Loucy (cell line): ENCODE results near the gene ABHD12.

Source experiments
- H2AFZ ChIP-seq: fragments of 200-600 bp; sonication (generic); 2 replicates; pipeline ENCODE4 v1.6.0; 2016; ENCODE audit warnings: antibody characterized with exemption, mild to moderate bottlenecking, low read length, moderate library complexity
- H3F3A ChIP-seq: fragments of 200-600 bp; 2 replicates; pipeline ENCODE4 v1.6.0; 2016; ENCODE audit warnings: antibody characterized with exemption, low read depth, mild to moderate bottlenecking
- H3K27me3 ChIP-seq: fragments of 200-600 bp; sonication (generic); 2 replicates; pipeline ENCODE4 v1.6.1; 2014; ENCODE audit warnings: low read length, mild to moderate bottlenecking; ENCODE audit not compliant: insufficient read depth, poor library complexity, severe bottlenecking
- H3K36me3 ChIP-seq: fragments of 200-600 bp; sonication (generic); 2 replicates; pipeline ENCODE4 v1.6.1; 2016; ENCODE audit warnings: low read length; ENCODE audit not compliant: insufficient read depth
- H3K4me1 ChIP-seq: fragments of 200-600 bp; sonication (generic); 2 replicates; pipeline ENCODE4 v1.5.1; 2014; ENCODE audit warnings: low read length, mild to moderate bottlenecking; ENCODE audit not compliant: insufficient read depth, poor library complexity, severe bottlenecking
- H3K4me2 ChIP-seq: fragments of 200-600 bp; sonication (generic); 2 replicates; pipeline ENCODE4 v1.6.0; 2014; ENCODE audit warnings: antibody characterized with exemption, low read length, low read depth, mild to moderate bottlenecking; ENCODE audit not compliant: poor library complexity, severe bottlenecking
- H3K4me3 ChIP-seq: fragments of 200-600 bp; sonication (generic); 2 replicates; pipeline ENCODE4 v1.5.1; 2014; ENCODE audit warnings: low read length, mild to moderate bottlenecking, mixed read lengths; ENCODE audit not compliant: poor library complexity, severe bottlenecking
- H3K79me2 ChIP-seq: fragments of 200-600 bp; sonication (generic); 2 replicates; pipeline ENCODE4 v1.6.1; 2014; ENCODE audit warnings: low read length; ENCODE audit not compliant: insufficient read depth
- H3K9ac ChIP-seq: fragments of 200-600 bp; sonication (generic); 2 replicates; pipeline ENCODE4 v1.6.0; 2014; ENCODE audit warnings: mild to moderate bottlenecking, low read depth, low read length, moderate library complexity; ENCODE audit not compliant: poor library complexity, severe bottlenecking
- H3K9me2 ChIP-seq: fragments of 200-600 bp; sonication (generic); replicated peaks from 2 replicates; pipeline ENCODE4 v1.6.1; 2016; ENCODE audit warnings: low read depth, low read length, mixed read lengths
- H3K9me3 ChIP-seq: fragments of 200-600 bp; sonication (generic); 2 replicates; pipeline ENCODE4 v1.6.1; 2014; ENCODE audit warnings: mild to moderate bottlenecking, antibody characterized with exemption, low read length, low read depth; ENCODE audit not compliant: insufficient read depth
- H4K20me1 ChIP-seq: fragments of 200-600 bp; sonication (generic); 2 replicates; pipeline ENCODE4 v1.6.0; 2014; ENCODE audit warnings: antibody characterized with exemption, low read length, mild to moderate bottlenecking; ENCODE audit not compliant: insufficient read depth, poor library complexity, severe bottlenecking
- EZH2phosphoT487 ChIP-seq: fragments of 200-600 bp; IDR thresholded peaks from 2 replicates; pipeline ENCODE4 v1.6.1; 2018; ENCODE audit warnings: antibody characterized with exemption, mild to moderate bottlenecking, moderate library complexity, borderline replicate concordance
- TF ChIP-seq, protein P1 (sequence below): fragments of 200-600 bp; sonication (generic); conservative IDR thresholded peaks from 2 replicates; pipeline ENCODE4 v1.5.1; 2014; ENCODE audit warnings: mild to moderate bottlenecking, antibody characterized with exemption, low read length

The ABHD12 gene

DNA sequence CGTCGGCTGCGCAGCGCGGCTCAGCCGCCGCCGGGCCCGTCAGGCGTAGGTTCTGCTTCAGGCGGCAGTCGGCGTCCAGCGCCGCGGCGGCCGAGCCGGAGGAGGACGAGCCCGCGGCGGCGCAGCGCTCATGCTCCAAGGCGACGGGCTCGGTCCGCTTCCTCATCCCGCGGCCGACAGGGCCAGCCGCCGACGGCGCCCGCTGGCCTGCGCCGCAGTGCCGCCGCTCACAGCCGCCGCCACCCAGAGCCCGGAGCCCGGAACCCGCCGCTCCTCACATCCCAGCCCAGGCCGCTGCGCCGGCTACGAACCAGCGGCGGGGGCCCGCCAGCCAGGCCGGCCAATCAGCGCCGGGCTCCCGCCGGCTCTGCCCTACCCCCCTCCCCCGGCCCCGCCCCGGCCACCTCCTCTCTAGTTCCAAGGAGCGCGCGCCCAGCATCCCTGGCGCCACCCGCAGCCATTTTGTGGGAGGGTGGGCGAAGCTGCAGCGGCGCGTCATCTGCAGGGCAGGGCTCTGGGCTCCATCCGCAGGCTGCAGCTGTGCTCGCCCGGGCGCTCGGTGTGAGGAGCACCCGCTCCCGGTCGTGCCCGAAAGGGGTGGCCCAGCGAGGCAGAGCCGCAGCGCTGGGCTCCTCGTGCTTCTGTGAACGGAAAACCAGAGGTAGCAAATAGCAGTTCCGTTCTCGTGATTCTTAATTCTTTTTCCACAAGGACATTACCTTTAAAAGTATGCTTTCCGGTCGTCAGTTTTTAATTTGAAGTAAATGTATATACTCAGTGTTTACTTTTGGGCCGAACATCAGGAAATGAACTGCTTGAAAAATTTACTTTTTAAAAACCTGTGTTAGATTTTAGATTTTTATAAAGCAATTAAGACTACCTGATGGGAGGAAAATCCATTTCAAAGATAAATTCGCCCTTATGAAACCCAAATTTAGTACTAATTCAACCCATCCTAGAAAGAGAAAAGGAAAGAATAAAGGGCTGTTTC, at the start of gene ABHD12:
Gene ABHD12, minus strand, starts transcription at position 298 of the 991 bp plus-strand sequence. Its CDS starts 132 bp downstream, at position 166.
- peak within 1 kb of the TSS; percentile 87 for H2AFZ ChIP-seq
- peaks cover 5% of the 10 kb centered on the region for H4K20me1 ChIP-seq
- H3K9me3 ChIP-seq: no peaks in the 10 kb centered on the region

DNA sequence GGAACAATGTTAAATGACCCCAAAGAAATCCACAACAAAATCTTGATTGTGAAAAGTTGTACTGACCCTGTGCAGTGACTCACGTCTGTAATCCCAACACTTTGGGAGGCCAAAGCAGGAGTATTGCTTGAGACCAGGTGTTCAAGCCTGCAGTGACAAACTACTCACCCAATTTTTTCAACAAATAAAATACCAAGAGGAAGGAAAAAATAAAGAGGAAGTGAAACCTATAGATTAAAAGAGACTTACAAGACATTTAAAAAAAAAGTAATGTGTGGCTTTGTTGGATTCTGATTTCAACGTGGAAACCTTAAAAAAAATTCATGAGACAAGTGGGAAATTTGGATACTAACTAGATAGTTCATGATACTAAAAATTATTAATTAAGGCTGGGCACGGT, 48.7 kb upstream of the ABHD12 start:
- Histone ChIP-seq H3K9ac (no peak overlapping the region), H3K4me2 (no peak overlapping the region), H3K4me1 (no peaks in the 10 kb centered on the region), H3K27me3 (no peaks in the 10 kb centered on the region), H3K9me2 (no peaks in the 10 kb centered on the region), H3K4me3 (no peak overlapping the region), H3F3A (no peaks in the 10 kb centered on the region), H3K9me3 (no peaks in the 10 kb centered on the region), H2AFZ (no peak overlapping the region), H3K79me2 (no peaks in the 10 kb centered on the region), H3K36me3 (peaks cover 38% of the 10 kb centered on the region; the same call in 1 of the 2 replicates), H4K20me1 (no peaks in the 10 kb centered on the region)
- no peak for TF ChIP-seq EZH2phosphoT487
- TF ChIP-seq, protein P1, sequence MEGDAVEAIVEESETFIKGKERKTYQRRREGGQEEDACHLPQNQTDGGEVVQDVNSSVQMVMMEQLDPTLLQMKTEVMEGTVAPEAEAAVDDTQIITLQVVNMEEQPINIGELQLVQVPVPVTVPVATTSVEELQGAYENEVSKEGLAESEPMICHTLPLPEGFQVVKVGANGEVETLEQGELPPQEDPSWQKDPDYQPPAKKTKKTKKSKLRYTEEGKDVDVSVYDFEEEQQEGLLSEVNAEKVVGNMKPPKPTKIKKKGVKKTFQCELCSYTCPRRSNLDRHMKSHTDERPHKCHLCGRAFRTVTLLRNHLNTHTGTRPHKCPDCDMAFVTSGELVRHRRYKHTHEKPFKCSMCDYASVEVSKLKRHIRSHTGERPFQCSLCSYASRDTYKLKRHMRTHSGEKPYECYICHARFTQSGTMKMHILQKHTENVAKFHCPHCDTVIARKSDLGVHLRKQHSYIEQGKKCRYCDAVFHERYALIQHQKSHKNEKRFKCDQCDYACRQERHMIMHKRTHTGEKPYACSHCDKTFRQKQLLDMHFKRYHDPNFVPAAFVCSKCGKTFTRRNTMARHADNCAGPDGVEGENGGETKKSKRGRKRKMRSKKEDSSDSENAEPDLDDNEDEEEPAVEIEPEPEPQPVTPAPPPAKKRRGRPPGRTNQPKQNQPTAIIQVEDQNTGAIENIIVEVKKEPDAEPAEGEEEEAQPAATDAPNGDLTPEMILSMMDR: no peak

More for the DNA sequence above, at the start of gene ABHD12:
- H3K9ac ChIP-seq: peak within 1 kb of the TSS; percentile 83
- TF ChIP-seq, protein P1: no peak
- peak within 1 kb of the TSS; percentile 85 for H3K4me2 ChIP-seq
- H3K9me2 ChIP-seq: no peaks in the 10 kb centered on the region
- H3K4me3 ChIP-seq: peak within 1 kb of the TSS; percentile 90
- peaks cover 43% of the 10 kb centered on the region for H3K79me2 ChIP-seq
- no peaks in the 10 kb centered on the region for H3K36me3 ChIP-seq
- H3K27me3 ChIP-seq: no peaks in the 10 kb centered on the region
- H3K4me1 ChIP-seq: peaks cover 16% of the 10 kb centered on the region
- no peaks in the 10 kb centered on the region for H3F3A ChIP-seq

DNA sequence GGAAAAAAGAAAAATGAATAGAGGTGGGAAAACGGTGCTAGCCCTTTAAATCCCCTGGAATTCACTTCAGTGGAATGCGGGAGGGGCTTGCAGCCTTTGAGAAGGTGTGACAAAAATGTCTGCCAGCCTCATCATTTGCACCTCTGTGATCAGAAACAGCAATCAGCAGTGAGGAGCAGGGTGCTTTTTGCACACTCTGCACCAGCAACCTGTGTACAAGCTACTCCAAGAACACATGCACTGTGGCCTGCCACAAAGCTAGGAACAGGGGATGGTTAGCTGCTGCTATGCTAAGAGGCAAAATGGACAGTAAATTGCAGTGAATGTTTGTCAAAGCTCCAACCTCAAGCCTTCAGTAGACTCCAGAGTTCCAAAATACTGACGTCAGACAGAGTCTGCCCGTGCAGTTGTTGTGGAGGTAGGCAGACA, 46.5 kb upstream of the ABHD12 start:
- Histone ChIP-seq H3K9me2 (no peaks in the 10 kb centered on the region), H3K4me3 (no peak overlapping the region), H3K4me1 (no peaks in the 10 kb centered on the region), H3K79me2 (no peaks in the 10 kb centered on the region), H3K36me3 (peaks cover 51% of the 10 kb centered on the region; the same call in 1 of the 2 replicates), H2AFZ (no peak overlapping the region), H3K27me3 (no peaks in the 10 kb centered on the region), H3K4me2 (no peak overlapping the region), H3F3A (no peaks in the 10 kb centered on the region), H4K20me1 (no peaks in the 10 kb centered on the region), H3K9ac (no peak overlapping the region), H3K9me3 (no peaks in the 10 kb centered on the region)
- TF ChIP-seq, protein P1: no peak
- no peak for TF ChIP-seq EZH2phosphoT487
